Measurements from ENCODE around the gene TNNT3.

The TNNT3 gene

DNA sequence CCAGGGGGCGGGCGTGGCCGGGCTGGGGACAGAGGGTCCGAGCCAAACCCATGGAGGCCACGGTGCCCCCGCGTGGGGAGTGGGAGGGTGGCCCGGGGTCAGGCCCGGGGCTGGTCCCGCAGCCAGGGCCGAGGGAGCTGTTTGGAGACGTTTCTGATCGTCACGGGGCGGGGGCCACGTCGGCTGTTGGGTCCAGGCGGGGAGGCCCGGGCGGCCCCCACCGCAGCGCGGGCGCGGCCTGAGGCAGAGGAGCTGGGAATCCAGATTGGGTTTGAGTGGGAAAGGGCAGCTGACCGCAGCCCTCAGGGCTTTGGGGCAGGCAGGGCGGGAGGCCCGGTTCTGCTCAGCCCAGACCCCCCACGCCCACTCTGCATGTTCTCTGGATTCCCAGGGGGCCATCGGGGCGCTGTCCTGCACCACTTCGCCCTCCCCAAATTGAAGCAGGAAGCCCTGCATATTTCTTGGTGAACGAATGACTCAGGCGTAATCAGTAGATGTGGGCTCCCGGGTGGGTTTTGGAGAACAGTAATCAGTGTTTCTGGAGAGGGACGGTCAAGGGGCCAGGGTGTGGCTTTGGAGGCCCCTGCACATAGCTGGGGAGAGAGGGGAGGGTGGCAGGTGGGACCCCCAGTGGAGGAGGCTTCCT is 28.2 kb downstream of the TNNT3 start:
- Histone ChIP-seq H3K4me2 (ENCODE audit: low read length) (no peak overlapping the region), H3K9me3 (replicated peaks; ENCODE audit: low read length) (no peaks in the 10 kb centered on the region), H3K9ac (ENCODE audit: low read depth, low read length) (no peak overlapping the region), H3K36me3 (ENCODE audit: insufficient read depth, low read length) (no peaks in the 10 kb centered on the region), H3K4me3 (ENCODE audit: low read length) (no peak overlapping the region), H3K27me3 (ENCODE audit: control insufficient read depth, insufficient read depth, low read length) (no peaks in the 10 kb centered on the region), H3K4me1 (ENCODE audit: control insufficient read depth, insufficient read depth, low read length) (no peaks in the 10 kb centered on the region)

DNA sequence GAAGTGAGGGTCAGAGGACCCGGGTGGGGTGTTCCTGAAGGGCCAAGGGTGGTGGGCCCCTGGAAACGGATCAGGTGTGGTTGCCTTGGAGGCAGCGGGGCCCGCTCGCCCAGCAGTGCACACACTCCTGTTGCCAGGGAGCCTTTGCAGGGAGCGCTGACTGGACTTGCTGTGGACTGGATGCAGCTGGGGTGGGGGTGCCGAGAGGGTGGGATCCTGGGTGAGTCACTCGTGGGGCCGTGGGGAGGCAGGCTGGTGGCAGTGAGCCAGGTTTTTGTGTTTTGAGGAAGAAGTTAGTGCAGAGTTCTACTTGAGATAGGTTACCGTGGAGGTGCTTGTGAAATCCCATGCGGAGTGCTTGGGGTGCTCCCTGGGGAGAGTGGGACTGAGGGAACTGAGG is 28.9 kb downstream of the TNNT3 start:
- Histone ChIP-seq H3K27me3 (ENCODE audit: control insufficient read depth, insufficient read depth, low read length) (no peaks in the 10 kb centered on the region), H3K9me3 (replicated peaks; ENCODE audit: low read length) (no peaks in the 10 kb centered on the region), H3K4me2 (ENCODE audit: low read length) (no peak overlapping the region), H3K9ac (ENCODE audit: low read depth, low read length) (no peak overlapping the region), H3K36me3 (ENCODE audit: insufficient read depth, low read length) (no peaks in the 10 kb centered on the region), H3K4me1 (ENCODE audit: control insufficient read depth, insufficient read depth, low read length) (no peaks in the 10 kb centered on the region), H3K4me3 (ENCODE audit: low read length) (no peak overlapping the region)

DNA sequence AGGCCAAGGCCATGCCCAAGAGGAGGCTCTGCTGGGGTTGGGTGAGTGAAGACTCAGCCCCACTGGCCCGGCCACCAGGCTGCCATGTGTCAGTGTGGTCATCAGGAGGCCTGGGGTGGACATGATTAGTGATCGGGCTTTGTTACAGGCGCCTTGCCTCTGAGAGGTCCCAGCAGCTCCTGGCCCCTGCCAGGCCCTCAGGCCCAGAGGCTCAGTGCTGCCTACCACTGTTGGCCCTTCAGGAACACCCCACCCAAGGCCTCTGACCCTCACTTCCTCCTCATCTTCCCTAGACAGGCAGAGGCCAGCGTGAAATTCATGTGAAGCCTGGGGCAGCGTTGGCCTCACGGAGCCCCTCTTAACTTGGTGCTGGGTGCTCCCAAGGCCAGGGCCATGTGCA is 29.8 kb downstream of the TNNT3 start:
- Histone ChIP-seq H3K4me1 (ENCODE audit: control insufficient read depth, insufficient read depth, low read length) (no peaks in the 10 kb centered on the region), H3K4me2 (ENCODE audit: low read length) (no peak overlapping the region), H3K9me3 (replicated peaks; ENCODE audit: low read length) (no peaks in the 10 kb centered on the region), H3K27me3 (ENCODE audit: control insufficient read depth, insufficient read depth, low read length) (no peaks in the 10 kb centered on the region), H3K36me3 (ENCODE audit: insufficient read depth, low read length) (no peaks in the 10 kb centered on the region), H3K4me3 (ENCODE audit: low read length) (no peak overlapping the region), H3K9ac (ENCODE audit: low read depth, low read length) (no peak overlapping the region)

DNA sequence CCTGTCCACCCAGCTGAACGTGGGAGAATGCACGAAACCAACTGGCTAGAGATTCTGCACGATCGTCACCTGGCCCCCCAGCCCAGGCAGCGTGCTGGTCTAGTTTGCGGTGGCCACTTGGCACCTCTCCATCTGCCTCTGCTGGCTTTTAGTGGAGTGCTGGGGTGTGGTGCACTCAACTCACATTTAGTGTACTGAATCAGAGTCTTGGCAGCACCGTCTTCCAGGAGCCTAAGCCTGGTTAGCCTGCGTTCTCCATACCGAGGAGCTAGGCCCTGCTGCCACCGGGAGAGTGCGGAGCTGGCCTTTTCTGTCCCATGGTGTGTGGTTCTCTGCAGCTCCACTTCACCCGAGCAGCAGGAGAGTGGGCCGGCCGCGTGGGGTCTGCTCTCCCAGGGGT is 30.4 kb downstream of the TNNT3 start:
- Histone ChIP-seq H3K27me3 (ENCODE audit: control insufficient read depth, insufficient read depth, low read length) (no peaks in the 10 kb centered on the region), H3K4me2 (ENCODE audit: low read length) (no peak overlapping the region), H3K4me1 (ENCODE audit: control insufficient read depth, insufficient read depth, low read length) (no peaks in the 10 kb centered on the region), H3K9me3 (replicated peaks; ENCODE audit: low read length) (no peaks in the 10 kb centered on the region), H3K9ac (ENCODE audit: low read depth, low read length) (no peak overlapping the region), H3K36me3 (ENCODE audit: insufficient read depth, low read length) (no peaks in the 10 kb centered on the region), H3K4me3 (ENCODE audit: low read length) (no peak overlapping the region)

DNA sequence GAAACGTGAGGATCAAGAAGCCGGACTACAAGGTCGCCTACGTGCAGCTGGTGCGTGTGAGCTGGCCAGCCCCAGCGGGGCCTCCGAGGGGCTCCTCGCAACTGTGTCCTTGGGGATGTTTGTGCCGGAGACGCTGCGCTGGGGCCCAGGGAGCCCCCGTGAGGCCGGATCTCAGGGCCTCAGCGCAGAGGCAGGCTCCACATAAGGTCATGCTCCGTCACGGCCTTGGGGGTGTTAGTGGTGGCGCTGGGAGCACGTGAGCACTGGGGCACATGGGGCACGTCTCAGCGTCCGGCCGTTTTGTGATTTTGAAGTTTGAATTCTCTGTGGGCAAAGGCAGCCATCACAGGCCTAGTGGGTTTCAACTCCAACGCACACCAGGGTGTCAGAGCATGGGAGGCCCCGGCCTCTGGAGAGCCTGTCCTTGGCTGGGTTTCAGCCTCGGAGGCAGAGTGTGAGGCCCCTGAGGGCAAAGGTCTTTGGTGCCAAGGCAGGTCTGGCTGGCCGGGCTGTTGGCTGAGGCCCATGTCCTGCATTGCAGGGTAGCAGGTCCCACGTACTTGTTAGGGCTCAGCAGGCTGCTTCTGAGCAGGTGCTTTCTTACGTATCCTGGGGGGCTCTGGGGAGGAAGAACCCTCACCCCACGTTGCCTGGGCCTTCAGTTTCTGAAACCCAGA is 33.4 kb downstream of the TNNT3 start:
- no peaks in the 10 kb centered on the region for H3K27me3 ChIP-seq (ENCODE audit: control insufficient read depth, insufficient read depth, low read length)
- no peak overlapping the region for H3K4me2 ChIP-seq (ENCODE audit: low read length)
- no peak overlapping the region for H3K4me3 ChIP-seq (ENCODE audit: low read length)
- no peaks in the 10 kb centered on the region for H3K9me3 ChIP-seq (replicated peaks; ENCODE audit: low read length)
- no peaks in the 10 kb centered on the region for H3K36me3 ChIP-seq (ENCODE audit: insufficient read depth, low read length)
- no peak overlapping the region for H3K9ac ChIP-seq (ENCODE audit: low read depth, low read length)
- H3K4me1 ChIP-seq (ENCODE audit: control insufficient read depth, insufficient read depth, low read length) = no peaks in the 10 kb centered on the region

DNA sequence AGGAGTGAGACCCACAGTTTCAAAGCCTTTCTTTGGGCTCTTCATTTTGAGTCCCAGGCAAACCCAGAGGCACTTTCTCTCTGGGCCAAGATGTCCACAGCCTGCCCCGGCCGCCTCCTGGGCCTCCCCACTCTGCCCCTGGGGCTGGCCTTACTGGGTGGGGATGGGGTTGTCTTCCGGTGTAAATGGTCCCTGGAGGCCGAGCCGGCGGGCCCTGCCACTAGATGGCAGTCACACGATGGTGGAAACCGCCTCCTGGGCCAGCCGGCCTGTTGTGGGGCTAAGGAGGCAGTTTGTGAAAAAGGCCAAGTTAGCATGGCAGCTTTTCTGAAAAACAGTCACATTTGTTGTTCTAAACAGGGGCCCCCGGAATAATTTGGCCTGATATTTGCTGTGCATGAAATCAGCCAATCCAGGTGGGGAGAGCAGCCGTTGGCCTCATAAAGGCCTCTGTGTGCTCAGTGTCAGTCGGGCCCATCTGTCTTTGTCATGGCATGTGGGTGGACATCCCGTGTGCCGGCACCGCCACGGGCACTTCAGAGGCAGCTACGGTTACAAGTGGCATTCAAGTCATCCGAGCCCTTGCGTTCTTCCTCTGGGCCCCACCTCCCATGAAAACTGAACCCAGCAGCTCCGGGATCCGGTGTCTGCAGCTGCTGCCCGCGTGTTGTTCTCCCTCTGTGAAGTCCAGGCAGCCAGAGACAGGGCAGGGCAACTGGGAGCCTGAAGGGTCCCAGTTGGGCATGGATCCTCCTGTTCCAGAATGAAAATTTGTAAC is 34.2 kb downstream of the TNNT3 start:
- no peaks in the 10 kb centered on the region for H3K27me3 ChIP-seq (ENCODE audit: control insufficient read depth, insufficient read depth, low read length)
- H3K9me3 ChIP-seq (replicated peaks; ENCODE audit: low read length) = no peaks in the 10 kb centered on the region
- H3K36me3 ChIP-seq (ENCODE audit: insufficient read depth, low read length) = no peaks in the 10 kb centered on the region
- no peak overlapping the region for H3K4me2 ChIP-seq (ENCODE audit: low read length)
- no peak overlapping the region for H3K9ac ChIP-seq (ENCODE audit: low read depth, low read length)
- H3K4me3 ChIP-seq (ENCODE audit: low read length) = no peak overlapping the region
- no peaks in the 10 kb centered on the region for H3K4me1 ChIP-seq (ENCODE audit: control insufficient read depth, insufficient read depth, low read length)

DNA sequence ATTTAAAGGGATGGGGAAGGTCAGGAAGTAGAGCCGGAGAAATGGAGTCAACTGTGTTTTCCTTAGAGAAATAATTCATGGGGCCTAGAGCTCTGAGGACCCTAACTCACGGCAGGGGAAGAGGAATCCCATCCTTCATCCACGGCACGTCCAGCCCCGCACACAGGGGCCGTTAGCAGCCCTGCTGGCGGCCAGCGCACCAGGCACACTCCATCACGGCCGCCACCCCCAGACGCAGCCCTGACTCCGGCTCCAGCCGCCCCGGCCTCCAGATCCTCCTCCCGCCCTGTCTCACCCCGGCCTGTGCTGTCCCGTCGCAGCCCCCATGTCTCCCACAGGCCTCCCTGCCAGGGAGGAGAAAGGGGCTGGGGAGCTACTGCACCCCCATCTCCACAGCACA is 38.9 kb downstream of the TNNT3 start:
- no peaks in the 10 kb centered on the region for H3K4me1 ChIP-seq (ENCODE audit: control insufficient read depth, insufficient read depth, low read length)
- H3K27me3 ChIP-seq (ENCODE audit: control insufficient read depth, insufficient read depth, low read length) = no peaks in the 10 kb centered on the region
- H3K4me2 ChIP-seq (ENCODE audit: low read length) = no peak overlapping the region
- H3K9ac ChIP-seq (ENCODE audit: low read depth, low read length) = no peak overlapping the region
- H3K36me3 ChIP-seq (ENCODE audit: insufficient read depth, low read length) = no peaks in the 10 kb centered on the region
- no peak overlapping the region for H3K4me3 ChIP-seq (ENCODE audit: low read length)
- no peaks in the 10 kb centered on the region for H3K9me3 ChIP-seq (replicated peaks; ENCODE audit: low read length)

DNA sequence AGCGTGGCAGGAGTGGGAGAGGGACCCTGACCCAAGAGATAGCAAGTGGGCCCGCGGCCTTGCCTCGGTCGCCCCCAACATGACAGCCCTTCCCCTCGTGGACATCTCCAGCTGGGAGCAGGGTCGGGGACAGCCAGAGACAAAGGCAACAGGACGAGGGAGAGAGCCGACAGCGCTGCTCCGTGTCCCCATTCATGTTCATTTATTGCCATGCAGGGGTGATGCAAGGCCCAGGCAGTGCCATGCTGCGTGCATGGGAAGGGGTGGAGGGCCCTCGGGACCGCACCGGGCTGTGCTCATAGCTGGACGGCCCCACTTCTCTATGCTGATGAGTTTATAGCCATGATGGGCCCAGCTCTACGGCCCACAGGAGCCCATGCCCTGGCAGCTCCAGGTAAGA is 40.3 kb downstream of the TNNT3 start:
- Histone ChIP-seq H3K4me1 (ENCODE audit: control insufficient read depth, insufficient read depth, low read length) (no peaks in the 10 kb centered on the region), H3K4me2 (ENCODE audit: low read length) (no peak overlapping the region), H3K36me3 (ENCODE audit: insufficient read depth, low read length) (no peaks in the 10 kb centered on the region), H3K4me3 (ENCODE audit: low read length) (no peak overlapping the region), H3K27me3 (ENCODE audit: control insufficient read depth, insufficient read depth, low read length) (no peaks in the 10 kb centered on the region), H3K9ac (ENCODE audit: low read depth, low read length) (no peak overlapping the region), H3K9me3 (replicated peaks; ENCODE audit: low read length) (no peaks in the 10 kb centered on the region)

DNA sequence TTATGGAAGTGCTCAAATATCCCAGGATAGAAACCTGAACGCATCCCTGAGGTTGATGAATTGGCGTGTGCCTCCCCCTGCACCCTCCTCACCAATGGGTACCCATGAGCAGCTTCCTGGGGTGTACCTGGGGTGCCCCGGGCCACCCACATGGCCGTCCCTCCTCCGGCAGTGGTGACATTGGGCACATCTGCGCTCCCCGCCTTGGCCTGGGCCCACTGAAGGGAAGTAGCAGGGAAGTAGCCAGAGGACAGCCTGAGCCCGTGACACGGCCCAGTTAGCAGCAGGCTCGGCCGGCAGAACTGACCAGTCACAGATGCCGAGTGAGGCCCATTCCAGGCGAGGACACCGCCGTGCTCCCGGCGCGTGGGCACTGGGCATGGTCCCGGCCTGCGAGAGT is 44.4 kb downstream of the TNNT3 start:
- Histone ChIP-seq H3K4me2 (ENCODE audit: low read length) (no peak overlapping the region), H3K36me3 (ENCODE audit: insufficient read depth, low read length) (no peaks in the 10 kb centered on the region), H3K9me3 (replicated peaks; ENCODE audit: low read length) (no peaks in the 10 kb centered on the region), H3K4me1 (ENCODE audit: control insufficient read depth, insufficient read depth, low read length) (no peaks in the 10 kb centered on the region), H3K9ac (ENCODE audit: low read depth, low read length) (no peak overlapping the region), H3K4me3 (ENCODE audit: low read length) (no peak overlapping the region), H3K27me3 (ENCODE audit: control insufficient read depth, insufficient read depth, low read length) (no peaks in the 10 kb centered on the region)

DNA sequence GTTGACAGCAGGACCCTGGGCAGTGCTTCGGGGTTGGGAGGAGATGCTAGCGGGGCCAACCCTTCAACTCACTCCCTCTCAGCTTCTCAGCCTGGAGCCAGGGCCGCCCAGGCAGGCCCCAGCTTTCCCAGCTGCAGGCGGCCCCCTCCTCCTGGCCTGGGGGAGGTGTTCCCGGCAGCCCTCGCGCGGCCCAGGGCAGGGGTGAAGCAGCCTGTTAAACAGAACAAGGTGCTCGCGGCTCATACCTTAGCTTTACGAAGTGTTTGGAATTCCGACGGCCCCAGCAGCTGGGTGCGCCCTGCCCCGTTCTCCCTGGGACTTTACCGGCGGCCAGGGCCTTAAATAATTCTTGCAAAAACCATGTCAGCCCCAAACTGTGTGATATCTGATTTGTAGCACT is 44.8 kb downstream of the TNNT3 start:
- Histone ChIP-seq H3K4me3 (ENCODE audit: low read length) (no peak overlapping the region), H3K36me3 (ENCODE audit: insufficient read depth, low read length) (no peaks in the 10 kb centered on the region), H3K4me1 (ENCODE audit: control insufficient read depth, insufficient read depth, low read length) (no peaks in the 10 kb centered on the region), H3K9ac (ENCODE audit: low read depth, low read length) (no peak overlapping the region), H3K27me3 (ENCODE audit: control insufficient read depth, insufficient read depth, low read length) (no peaks in the 10 kb centered on the region), H3K9me3 (replicated peaks; ENCODE audit: low read length) (no peaks in the 10 kb centered on the region), H3K4me2 (ENCODE audit: low read length) (no peak overlapping the region)

DNA sequence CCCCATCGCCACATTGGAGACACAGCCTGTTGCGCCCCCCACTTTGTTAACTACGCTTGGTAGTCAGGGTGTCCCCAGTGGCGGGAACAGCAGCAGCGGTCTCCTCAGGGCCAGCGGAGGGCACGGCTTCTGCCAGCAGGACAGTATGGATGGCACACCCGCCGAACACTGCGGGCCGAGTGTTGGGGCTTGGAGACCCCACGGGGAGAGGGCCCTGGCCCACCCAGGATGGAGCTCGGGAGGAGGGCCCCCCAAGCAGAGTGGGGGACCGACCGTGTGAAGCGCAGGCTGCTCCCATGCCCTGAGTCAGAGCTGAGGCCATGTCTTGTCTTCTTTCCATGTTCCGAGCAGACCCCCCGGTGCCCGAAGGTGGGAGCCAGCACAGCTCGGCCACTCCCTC is 45.5 kb downstream of the TNNT3 start:
- Histone ChIP-seq H3K9ac (ENCODE audit: low read depth, low read length) (no peak overlapping the region), H3K27me3 (ENCODE audit: control insufficient read depth, insufficient read depth, low read length) (no peaks in the 10 kb centered on the region), H3K4me3 (ENCODE audit: low read length) (no peak overlapping the region), H3K4me1 (ENCODE audit: control insufficient read depth, insufficient read depth, low read length) (no peaks in the 10 kb centered on the region), H3K36me3 (ENCODE audit: insufficient read depth, low read length) (no peaks in the 10 kb centered on the region), H3K4me2 (ENCODE audit: low read length) (no peak overlapping the region), H3K9me3 (replicated peaks; ENCODE audit: low read length) (no peaks in the 10 kb centered on the region)

DNA sequence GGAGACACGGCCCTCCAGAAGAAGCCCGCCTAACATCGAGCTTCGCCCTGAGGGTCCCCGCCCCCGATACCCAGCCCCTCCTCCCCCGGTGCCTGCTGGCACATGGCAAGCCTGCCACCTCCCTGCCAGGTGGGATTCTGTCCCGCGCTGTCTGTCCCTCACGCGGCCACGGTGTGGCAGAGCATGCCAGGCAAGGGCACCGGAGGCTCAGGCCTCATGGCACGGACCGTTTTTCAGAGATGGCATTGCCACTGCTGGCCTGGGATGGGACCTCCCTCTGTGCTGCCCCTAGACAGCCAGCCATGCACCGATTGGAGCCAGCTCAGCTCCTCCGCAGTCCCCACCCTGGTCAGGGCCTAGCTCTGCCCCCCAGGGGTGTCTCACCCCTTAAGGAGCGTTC is 47.0 kb downstream of the TNNT3 start:
- no peaks in the 10 kb centered on the region for H3K4me1 ChIP-seq (ENCODE audit: control insufficient read depth, insufficient read depth, low read length)
- H3K9ac ChIP-seq (ENCODE audit: low read depth, low read length) = no peak overlapping the region
- H3K4me2 ChIP-seq (ENCODE audit: low read length) = no peak overlapping the region
- no peaks in the 10 kb centered on the region for H3K9me3 ChIP-seq (replicated peaks; ENCODE audit: low read length)
- H3K4me3 ChIP-seq (ENCODE audit: low read length) = no peak overlapping the region
- H3K27me3 ChIP-seq (ENCODE audit: control insufficient read depth, insufficient read depth, low read length) = no peaks in the 10 kb centered on the region
- H3K36me3 ChIP-seq (ENCODE audit: insufficient read depth, low read length) = no peaks in the 10 kb centered on the region

Measured in skeletal muscle satellite cell (primary cell).